ENCODE data around the gene DNAJB1.
A peak's percentile ranks its signal among the peaks of the same experiment; 100 is the strongest.

The DNAJB1 gene

GRCh38 chr19:14473073-14473977 lies 44.9 kb downstream of the DNAJB1 start:
- no peak for DNase-seq (ENCODE audit: low spot score)

GRCh38 chr19:14472202-14472938 lies 45.8 kb downstream of the DNAJB1 start:
- DNase-seq (ENCODE audit: low spot score) = peak; percentile 82

- no peak for DNase-seq (ENCODE audit: low spot score)
Observed at GRCh38 chr19:14471436-14472187, 46.6 kb downstream of the DNAJB1 start.

- DNase-seq (ENCODE audit: low spot score) = no peak
Observed at GRCh38 chr19:14470031-14470876, 47.9 kb downstream of the DNAJB1 start.

- no peak for DNase-seq (ENCODE audit: low spot score)
Observed at GRCh38 chr19:14467816-14468215, 50.4 kb downstream of the DNAJB1 start.

GRCh38 chr19:14467391-14467790 lies 50.8 kb downstream of the DNAJB1 start:
- DNase-seq (ENCODE audit: low spot score) = no peak
